ENCODE measurements around the gene CCSAP. TPM values are rescaled to one million over a fixed set of nuclear protein-coding genes. Genes with fewer than 3 reads are reported as not detected.

The CCSAP gene
- total RNA-seq, 2 experiments from 2014 or later = 4.9 to 5.0 TPM

DNA sequence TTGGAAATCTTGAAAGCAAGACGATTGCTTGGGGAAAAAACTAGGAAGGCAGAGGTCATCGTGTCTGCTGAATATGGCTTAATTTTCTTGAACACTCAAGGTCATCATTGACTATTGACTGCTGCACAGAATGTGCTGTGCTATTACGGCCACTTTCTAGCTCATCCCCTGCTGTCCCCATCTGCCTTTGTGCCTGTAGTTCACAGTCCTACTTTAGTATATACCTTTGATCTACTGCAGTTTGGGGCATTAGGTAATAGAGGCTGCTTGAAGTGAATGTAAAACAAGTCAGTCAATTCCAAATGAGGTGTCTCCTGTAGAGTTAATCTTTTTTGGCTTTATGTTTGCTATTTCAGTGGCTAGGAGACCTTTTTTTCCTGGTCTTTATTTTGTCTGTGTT, 63.6 kb downstream of the CCSAP start:
- Mint-ChIP-seq H3K4me3 (no peak overlapping the region), H3K9me3 (no peaks in the 10 kb centered on the region), H3K27ac (no peak overlapping the region), H3K27me3 (ENCODE audit: low read depth) (no peaks in the 10 kb centered on the region), H3K4me1 (ENCODE audit: low read depth) (peaks cover 30% of the 10 kb centered on the region), H3K36me3 (ENCODE audit: low read depth) (peaks cover 9% of the 10 kb centered on the region)
- CTCF ChIA-PET = no interaction called here
- intact Hi-C loops (cut with micrococcal nuclease) = no loop called here
- no peak for DNase-seq

DNA sequence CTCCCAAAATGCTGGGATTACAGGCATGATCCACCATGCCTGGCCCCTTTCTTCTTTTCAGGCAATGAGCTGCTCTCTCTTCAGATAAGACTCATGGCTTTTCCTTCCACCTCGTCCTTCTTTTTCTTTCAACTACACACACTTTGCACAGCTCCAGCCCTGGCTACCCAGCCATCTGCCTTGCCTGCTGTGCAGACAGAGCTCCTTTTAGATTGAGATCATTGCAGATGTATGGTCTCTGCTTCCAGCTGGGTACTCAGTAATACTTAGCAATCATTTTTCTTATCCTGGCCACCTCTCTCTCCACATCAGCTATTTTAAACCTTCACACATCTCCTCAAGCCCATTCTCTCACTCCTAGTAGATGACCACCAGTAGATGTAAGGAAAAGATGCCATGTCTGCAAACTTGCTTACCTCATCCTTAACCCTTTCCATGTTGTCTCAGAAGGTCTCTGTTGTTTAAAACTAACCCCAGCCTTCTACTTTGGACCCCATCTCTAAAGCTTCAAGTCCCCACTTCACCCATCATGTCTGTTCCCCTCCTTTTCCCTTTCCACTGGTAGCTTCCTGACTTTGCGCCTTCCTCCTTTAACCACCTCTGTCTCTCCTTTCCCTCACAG, 64.6 kb downstream of the CCSAP start:
- no peak for DNase-seq

DNA sequence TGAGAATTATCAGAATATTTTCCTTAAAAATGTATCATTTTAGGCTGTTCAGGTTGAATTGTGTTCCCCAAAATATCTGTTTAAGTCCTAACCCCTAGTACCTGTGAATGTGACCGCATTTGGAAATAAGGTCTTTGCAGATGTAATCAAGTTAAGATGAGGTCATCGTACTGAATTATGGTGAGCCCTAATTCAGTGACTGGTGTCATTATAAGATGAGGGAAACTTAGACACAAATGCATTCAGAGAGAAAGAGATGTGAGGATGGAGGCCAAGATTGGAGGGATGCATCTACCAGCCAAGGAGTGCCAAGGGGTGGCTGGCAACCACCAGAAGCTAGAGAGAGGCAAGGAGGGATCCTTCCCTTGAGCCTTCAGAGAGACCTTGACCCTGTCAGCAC, 67.8 kb downstream of the CCSAP start:
- H3K36me3 Mint-ChIP-seq (ENCODE audit: low read depth) = peaks cover 1% of the 10 kb centered on the region
- no peak for DNase-seq
- H3K27me3 Mint-ChIP-seq (ENCODE audit: low read depth) = no peaks in the 10 kb centered on the region
- intact Hi-C loops (cut with micrococcal nuclease) = no loop called here
- no peak overlapping the region for H3K4me3 Mint-ChIP-seq
- CTCF ChIA-PET = interaction anchor here (1.0 kb wide), 1 partner anchor 207 kb away, joined by 3 read pairs; no protein-coding TSS in a partner anchor
- H3K27ac Mint-ChIP-seq = no peak overlapping the region
- peaks cover 22% of the 10 kb centered on the region for H3K4me1 Mint-ChIP-seq (ENCODE audit: low read depth)
- no peaks in the 10 kb centered on the region for H3K9me3 Mint-ChIP-seq

More for the DNA sequence above, 64.6 kb downstream of the CCSAP start:
- Mint-ChIP-seq H3K36me3 (ENCODE audit: low read depth) (peaks cover 9% of the 10 kb centered on the region), H3K27me3 (ENCODE audit: low read depth) (no peaks in the 10 kb centered on the region), H3K4me1 (ENCODE audit: low read depth) (peaks cover 30% of the 10 kb centered on the region), H3K4me3 (no peak overlapping the region), H3K9me3 (no peaks in the 10 kb centered on the region), H3K27ac (no peak overlapping the region)
- CTCF ChIA-PET = interaction anchor here (0.6 kb wide), 1 partner anchor 45 kb away, joined by 3 read pairs; no protein-coding TSS in a partner anchor
- intact Hi-C loops (cut with micrococcal nuclease) = no loop called here

DNA sequence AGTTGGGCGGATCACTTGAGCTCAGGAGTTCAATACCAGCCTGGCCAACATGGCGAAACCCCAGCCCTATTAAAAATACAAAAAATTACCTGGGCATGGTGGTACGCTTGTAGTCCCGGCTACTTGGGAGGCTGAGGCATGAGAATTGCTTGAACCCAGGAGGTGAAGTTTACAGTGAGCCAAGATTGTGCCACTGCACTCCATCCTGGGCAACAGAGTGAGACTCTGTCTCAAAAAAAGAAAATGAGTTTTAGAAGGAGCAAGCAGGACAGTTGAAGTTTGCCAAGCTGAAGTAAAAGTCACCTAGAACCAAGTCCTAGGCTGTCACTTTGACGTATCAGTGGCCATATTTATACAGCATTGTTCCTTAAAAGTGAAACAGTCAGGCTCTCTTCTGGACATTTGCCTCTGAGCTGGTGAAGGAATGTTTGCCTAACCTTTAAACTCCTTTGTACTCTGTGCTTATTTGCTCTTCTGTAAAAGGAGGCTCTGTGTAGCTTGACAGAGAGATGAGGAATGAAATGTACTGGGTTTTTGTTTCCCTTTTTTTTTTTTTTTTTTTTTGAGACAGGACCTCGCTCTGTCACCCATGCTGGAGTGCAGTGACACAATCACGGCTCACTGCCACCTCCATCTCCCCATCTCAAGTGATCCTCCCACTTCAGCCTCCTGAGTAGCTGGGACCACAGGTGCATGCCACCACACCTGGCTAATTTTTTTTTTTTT, 69.2 kb downstream of the CCSAP start:
- CTCF ChIA-PET = interaction anchor here (0.6 to 1.0 kb wide), 2 partner anchors 133 to 930 kb away, joined by 3 to 4 read pairs; no protein-coding TSS in a partner anchor
- H3K4me3 Mint-ChIP-seq = no peak overlapping the region

DNA sequence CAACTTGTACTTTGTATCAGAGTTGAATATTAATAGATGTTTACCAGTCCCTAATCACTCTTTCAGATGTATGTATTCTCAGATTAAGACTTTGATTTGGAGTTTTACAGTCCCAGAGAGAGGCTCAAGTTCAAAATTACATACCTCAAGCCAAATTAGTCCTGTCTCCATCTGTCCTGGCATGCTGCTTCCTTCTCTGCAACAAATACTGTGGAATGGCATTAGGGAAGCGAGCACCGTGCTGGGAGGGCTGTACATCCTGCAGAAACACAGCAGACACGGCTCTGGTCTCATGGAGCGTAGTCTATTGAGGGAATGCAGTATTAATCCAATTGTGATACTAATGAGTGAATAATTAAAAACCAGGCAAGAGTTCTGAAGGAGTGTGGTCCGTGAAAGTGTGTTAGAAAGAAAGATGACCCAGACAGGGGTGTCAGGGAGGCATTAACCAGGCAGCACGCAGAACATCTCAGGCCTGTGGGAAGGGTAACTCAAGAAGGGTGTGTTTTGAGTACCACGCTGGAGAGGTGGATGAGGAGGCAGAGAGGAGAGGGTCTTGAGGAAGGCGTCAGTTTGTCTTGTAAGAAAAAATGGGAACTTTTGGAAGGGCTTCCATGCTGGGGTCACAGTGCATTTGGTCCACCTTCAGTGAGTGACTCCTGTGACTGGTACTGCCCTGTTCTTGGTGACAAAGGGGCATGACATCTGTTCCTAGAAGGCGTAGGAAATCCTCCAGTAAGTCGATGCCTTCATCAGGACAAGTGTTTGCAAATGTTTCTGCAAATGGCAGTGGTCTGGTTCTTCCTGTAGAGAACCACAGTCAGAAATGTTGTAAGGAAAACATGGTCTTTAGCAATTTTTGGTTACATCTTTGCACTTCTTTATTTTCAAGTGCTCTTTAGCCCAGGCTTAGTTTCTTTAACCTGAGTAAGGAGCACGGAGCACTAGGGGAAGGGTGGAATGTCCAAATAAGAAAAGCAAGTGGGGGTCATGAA, 70.4 kb downstream of the CCSAP start:
- DNase-seq = no peak
- intact Hi-C loops (cut with micrococcal nuclease) = loop anchor here (5.0 kb wide), 2 partner anchors 235 to 285 kb away; partner anchors contain the start of genes ABCB10 and NUP133
- H3K9me3 Mint-ChIP-seq = no peaks in the 10 kb centered on the region
- peaks cover 1% of the 10 kb centered on the region for H3K36me3 Mint-ChIP-seq (ENCODE audit: low read depth)
- CTCF ChIA-PET = no interaction called here
- H3K27ac Mint-ChIP-seq = no peak overlapping the region
- no peaks in the 10 kb centered on the region for H3K27me3 Mint-ChIP-seq (ENCODE audit: low read depth)
- peaks cover 22% of the 10 kb centered on the region for H3K4me1 Mint-ChIP-seq (ENCODE audit: low read depth)
- peak overlapping the region; percentile 86 for H3K4me3 Mint-ChIP-seq

More for the DNA sequence above, 69.2 kb downstream of the CCSAP start:
- Mint-ChIP-seq H3K36me3 (ENCODE audit: low read depth) (peaks cover 1% of the 10 kb centered on the region), H3K4me1 (ENCODE audit: low read depth) (peaks cover 22% of the 10 kb centered on the region), H3K27ac (no peak overlapping the region), H3K9me3 (no peaks in the 10 kb centered on the region), H3K27me3 (ENCODE audit: low read depth) (no peaks in the 10 kb centered on the region)
- DNase-seq = no peak
- intact Hi-C loops (cut with micrococcal nuclease) = loop anchor here (5.0 kb wide), 2 partner anchors 234 to 284 kb away; partner anchors contain the start of genes ABCB10 and NUP133

DNA sequence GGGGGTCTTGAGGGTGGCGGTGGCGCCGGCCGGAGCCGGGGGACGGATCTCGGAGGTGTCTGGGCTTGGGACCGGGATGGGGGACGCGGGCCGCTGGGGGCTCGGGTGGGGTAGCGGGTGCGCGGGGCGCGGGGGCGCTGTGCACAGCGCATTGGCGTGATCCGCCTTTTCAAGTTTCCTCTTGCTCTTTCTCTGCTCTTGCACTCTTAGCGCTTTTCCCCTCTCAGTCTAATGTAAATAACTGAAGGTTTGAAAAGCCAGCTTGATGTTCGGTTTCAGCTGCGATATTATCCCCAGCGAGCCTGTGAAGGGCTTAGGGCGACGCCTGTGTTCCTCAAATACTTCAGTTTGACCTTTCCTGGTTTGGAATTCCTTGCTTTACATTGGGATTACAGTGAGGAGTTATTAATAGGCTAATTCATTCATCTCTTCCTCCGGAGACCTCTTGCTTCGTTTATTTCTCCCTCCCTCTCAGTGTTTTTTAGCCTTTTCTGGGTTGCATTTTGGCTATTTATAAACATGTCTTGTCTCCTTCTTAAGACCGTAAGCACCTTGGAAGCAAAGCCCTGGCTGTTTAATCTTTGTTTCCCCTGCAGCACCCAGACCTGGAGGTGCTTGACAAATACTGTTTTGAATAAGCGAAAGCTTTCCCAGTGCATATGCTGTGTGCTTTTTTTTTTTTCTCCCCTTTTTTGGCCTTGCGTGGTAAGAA, 71.2 kb downstream of the CCSAP start:
- DNase-seq = no peak
- peak overlapping the region; percentile 75 for H3K27ac Mint-ChIP-seq
- H3K36me3 Mint-ChIP-seq (ENCODE audit: low read depth) = peaks cover 1% of the 10 kb centered on the region
- peaks cover 26% of the 10 kb centered on the region for H3K4me1 Mint-ChIP-seq (ENCODE audit: low read depth)
- H3K4me3 Mint-ChIP-seq = peak overlapping the region; percentile 86
- H3K27me3 Mint-ChIP-seq (ENCODE audit: low read depth) = no peaks in the 10 kb centered on the region
- peaks cover 2% of the 10 kb centered on the region for H3K9me3 Mint-ChIP-seq
- intact Hi-C loops (cut with micrococcal nuclease) = loop anchor here (2.0 to 5.0 kb wide), 4 partner anchors 71 to 286 kb away; partner anchors contain the start of genes ABCB10, CCSAP and NUP133
- CTCF ChIA-PET = no interaction called here

Other genes starting within 250 kb of the CCSAP start
- 10 to 100 TPM; 15.8 to 19.9 TPM for gene RAB4A, start 71.9 kb downstream of the CCSAP start, total RNA-seq
- gene ACTA1, start 91.0 kb upstream of the CCSAP start, total RNA-seq = not detected
- 10 to 100 TPM; 53.9 to 57.2 TPM for gene NUP133, start 165.3 kb upstream of the CCSAP start, total RNA-seq
- gene ABCB10, start 215.7 kb upstream of the CCSAP start, total RNA-seq = 10 to 100 TPM; 18.9 to 19.1 TPM

Data from activated naive CD4-positive, alpha-beta T cell treated with anti-CD3 and anti-CD28 coated beads for 36 hours (primary cell).